Cardiac muscle cell (in vitro differentiated cells and primary cell): Measurements from ENCODE around the gene MEAF6. TPM values are rescaled to one million over a fixed set of nuclear protein-coding genes. Genes with fewer than 3 reads are reported as not detected.

ENCODE experiments used
- DNase-seq, 2 donors: peaks; one replicate each; pipeline versions ENCODE4 v3.0.0 to v3.0.0-alpha.2; 2010 to 2017; ENCODE audit warnings: low read depth in 1 of 2, low spot score in 1 of 2
- H3K27ac ChIP-seq: fragments of 200-600 bp; sonication (generic); 2 replicates; pipeline ENCODE4 v1.5.1; 2016
- H3K27me3 ChIP-seq: fragments of 200-600 bp; sonication (generic); 2 replicates; pipeline ENCODE4 v1.6.0; 2016; ENCODE audit warnings: control low read depth
- H3K36me3 ChIP-seq: fragments of 200-600 bp; sonication (generic); 2 replicates; pipeline ENCODE4 v1.5.1; 2016; ENCODE audit warnings: control low read depth
- H3K4me1 ChIP-seq: fragments of 200-600 bp; sonication (generic); 2 replicates; pipeline ENCODE4 v1.8.1; 2017; ENCODE audit warnings: low read depth, mild to moderate bottlenecking, mixed run types
- H3K4me3 ChIP-seq: fragments of 200-600 bp; sonication (generic); 2 replicates; pipeline ENCODE4 v1.5.1; 2016; ENCODE audit warnings: mild to moderate bottlenecking
- H3K9me3 ChIP-seq: fragments of 200-600 bp; sonication (generic); 2 replicates; pipeline ENCODE4 v1.5.1; 2017; ENCODE audit warnings: low read depth, mild to moderate bottlenecking, control low read depth
- polyA plus RNA-seq: library from polyadenylated mRNA; unstranded; fragments of >200 nt; fragmentation: Nextera tagmentation; extraction: Ambion mirVana; gene quantifications from 2 replicates; pipeline ENCODE4 v1.2.1, GENCODE V29; 2016
- total RNA-seq: library from RNA; depleted of rRNA; stranded (reverse); fragments of >200 nt; gene quantifications from 2 replicates; pipeline ENCODE4 v1.2.3, GENCODE V29; 2016
- TF ChIP-seq, protein P1 (sequence below): IDR thresholded peaks from 2 replicates; pipeline ENCODE4 v1.5.1; 2012; ENCODE audit warnings: low read depth, mild to moderate bottlenecking, low read length

The MEAF6 gene
- total and polyA plus RNA-seq, 2 experiments from 2014 or later, result 68.2 to 138 TPM

DNA sequence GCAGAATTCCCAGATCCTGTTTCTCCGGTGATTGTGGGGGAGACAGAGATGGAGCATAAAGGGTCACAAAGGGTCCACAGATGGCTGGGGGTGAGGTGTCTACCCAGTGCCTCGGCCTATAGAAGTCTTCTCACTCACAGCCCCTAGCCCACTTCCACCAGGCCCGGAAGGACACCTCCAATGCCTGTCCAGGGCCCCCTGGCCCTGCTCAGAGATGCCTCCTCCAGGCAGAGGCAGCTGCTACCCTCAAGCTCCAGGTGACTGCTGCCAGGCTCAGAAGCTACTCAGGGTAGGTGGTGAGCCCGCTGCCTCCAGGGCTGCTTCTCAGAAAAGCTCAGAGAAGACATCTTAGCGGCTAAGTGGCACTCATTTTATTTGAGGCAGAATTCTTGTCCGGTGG is 62.1 kb downstream of the MEAF6 start:
- Histone ChIP-seq H3K4me3 (no peak overlapping the region), H3K27me3 (peaks cover 25% of the 10 kb centered on the region), H3K36me3 (no peaks in the 10 kb centered on the region), H3K4me1 (no peaks in the 10 kb centered on the region), H3K9me3 (no peaks in the 10 kb centered on the region), H3K27ac (no peak overlapping the region)
- TF ChIP-seq, protein P1, sequence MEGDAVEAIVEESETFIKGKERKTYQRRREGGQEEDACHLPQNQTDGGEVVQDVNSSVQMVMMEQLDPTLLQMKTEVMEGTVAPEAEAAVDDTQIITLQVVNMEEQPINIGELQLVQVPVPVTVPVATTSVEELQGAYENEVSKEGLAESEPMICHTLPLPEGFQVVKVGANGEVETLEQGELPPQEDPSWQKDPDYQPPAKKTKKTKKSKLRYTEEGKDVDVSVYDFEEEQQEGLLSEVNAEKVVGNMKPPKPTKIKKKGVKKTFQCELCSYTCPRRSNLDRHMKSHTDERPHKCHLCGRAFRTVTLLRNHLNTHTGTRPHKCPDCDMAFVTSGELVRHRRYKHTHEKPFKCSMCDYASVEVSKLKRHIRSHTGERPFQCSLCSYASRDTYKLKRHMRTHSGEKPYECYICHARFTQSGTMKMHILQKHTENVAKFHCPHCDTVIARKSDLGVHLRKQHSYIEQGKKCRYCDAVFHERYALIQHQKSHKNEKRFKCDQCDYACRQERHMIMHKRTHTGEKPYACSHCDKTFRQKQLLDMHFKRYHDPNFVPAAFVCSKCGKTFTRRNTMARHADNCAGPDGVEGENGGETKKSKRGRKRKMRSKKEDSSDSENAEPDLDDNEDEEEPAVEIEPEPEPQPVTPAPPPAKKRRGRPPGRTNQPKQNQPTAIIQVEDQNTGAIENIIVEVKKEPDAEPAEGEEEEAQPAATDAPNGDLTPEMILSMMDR, result no peak
- DNase-seq, result no peak

DNA sequence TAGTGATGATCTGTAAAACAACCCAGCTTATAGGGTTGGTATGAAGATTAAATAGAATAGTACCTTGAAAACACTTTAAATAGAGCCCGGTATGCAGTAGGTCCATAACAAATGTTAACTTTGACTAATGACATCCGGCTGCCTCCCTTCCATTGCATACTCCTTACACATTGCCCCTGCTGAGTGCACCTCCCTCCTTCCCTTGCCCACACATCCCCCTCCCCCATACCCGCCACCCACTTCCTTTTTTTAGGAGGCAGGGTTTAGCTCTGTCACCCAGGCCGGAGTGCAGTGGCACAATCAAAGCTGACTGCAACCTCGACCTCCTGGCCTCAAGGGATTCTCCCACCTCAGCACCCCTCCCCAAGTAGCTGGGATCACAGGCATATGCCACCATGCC is 64.6 kb downstream of the MEAF6 start:
- DNase-seq, result no peak
- Histone ChIP-seq H3K4me3 (no peak overlapping the region), H3K36me3 (no peaks in the 10 kb centered on the region), H3K27me3 (peaks cover 39% of the 10 kb centered on the region), H3K4me1 (no peaks in the 10 kb centered on the region), H3K9me3 (no peaks in the 10 kb centered on the region), H3K27ac (no peak overlapping the region)
- TF ChIP-seq, protein P1, result no peak

DNA sequence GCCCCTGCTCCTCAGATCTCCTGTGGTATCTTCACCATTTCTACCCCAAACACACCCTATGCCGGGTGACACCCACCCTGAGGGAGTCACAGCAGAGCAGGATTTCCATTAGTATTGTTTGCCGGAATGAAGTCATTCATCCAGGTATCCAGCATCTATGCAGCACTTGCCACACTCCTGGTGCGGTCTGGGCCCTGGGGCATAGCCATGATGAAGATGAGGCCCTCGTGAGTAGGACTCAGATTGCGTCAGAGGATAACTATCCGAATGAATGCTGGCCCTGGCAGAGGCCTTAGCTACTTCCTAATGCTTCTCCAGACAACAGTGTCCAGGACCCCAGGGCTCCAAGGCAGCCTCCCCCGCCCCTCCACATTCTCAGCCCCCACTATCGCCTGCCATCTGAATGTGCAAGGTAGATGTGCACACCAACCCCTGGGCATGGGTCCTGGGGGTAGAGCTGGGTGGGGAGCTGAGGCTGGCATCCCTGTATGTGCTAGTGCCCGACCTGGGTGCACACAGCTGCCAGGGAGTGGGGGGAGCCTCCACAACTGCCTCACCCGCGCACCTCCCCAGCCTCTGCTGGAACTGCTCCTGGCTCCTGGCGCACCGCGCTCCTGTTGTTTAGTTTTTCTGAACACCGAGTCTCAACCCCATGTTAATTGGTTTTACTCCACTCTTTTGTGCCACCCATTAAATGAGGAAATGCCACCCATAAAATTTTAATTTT is 65.7 kb downstream of the MEAF6 start:
- Histone ChIP-seq H3K27ac (no peak overlapping the region), H3K36me3 (no peaks in the 10 kb centered on the region), H3K4me1 (no peaks in the 10 kb centered on the region), H3K9me3 (no peaks in the 10 kb centered on the region), H3K4me3 (no peak overlapping the region), H3K27me3 (peaks cover 39% of the 10 kb centered on the region)
- DNase-seq, result no peak
- TF ChIP-seq, protein P1, result no peak

DNA sequence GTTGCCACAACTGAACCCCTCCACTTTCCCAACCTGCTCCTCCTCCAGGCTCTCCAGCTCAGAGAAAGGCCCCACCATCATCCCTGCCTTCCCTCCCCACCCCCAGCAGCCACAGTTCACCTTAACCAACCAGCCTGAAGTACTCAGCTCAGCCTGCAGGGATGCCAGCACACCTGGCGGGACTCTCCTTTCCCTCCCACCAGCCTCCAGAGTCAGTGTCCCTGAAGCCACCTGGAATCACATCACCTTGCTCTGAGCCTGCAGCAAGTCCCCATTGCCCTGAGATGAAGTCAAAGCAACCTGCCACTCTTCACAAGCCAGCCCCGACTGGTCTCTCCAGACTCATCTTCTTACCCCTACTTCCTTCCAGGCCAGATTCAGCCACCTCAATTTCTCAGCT is 66.4 kb downstream of the MEAF6 start:
- no peak overlapping the region for H3K4me3 ChIP-seq
- H3K36me3 ChIP-seq, result no peaks in the 10 kb centered on the region
- peaks cover 42% of the 10 kb centered on the region for H3K27me3 ChIP-seq
- H3K27ac ChIP-seq, result no peak overlapping the region
- no peak for DNase-seq
- TF ChIP-seq, protein P1, result no peak
- no peaks in the 10 kb centered on the region for H3K4me1 ChIP-seq
- no peaks in the 10 kb centered on the region for H3K9me3 ChIP-seq

DNA sequence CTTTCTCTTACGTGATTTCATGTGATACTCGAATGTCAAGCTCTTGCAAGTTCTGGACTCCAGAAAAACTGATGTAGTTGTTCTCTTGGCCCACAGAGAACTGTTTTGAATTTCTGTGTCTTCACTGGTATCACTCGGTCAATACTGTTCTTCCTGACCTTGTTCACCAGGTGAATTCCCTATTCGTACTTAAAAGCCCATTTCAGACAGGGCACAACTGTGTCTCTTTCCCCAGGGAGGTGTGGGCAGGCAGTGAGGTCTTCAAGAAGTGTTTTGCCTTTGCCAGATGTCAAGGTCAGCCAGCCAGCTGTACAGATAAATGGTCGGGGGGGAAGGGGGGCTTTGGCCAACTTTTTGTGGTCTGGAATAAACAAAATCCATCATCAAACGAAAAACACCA is 67.7 kb downstream of the MEAF6 start:
- TF ChIP-seq, protein P1, result no peak
- no peak overlapping the region for H3K27ac ChIP-seq
- H3K4me3 ChIP-seq, result no peak overlapping the region
- no peaks in the 10 kb centered on the region for H3K9me3 ChIP-seq
- DNase-seq, result no peak
- H3K4me1 ChIP-seq, result no peaks in the 10 kb centered on the region
- H3K27me3 ChIP-seq, result peaks cover 50% of the 10 kb centered on the region
- H3K36me3 ChIP-seq, result no peaks in the 10 kb centered on the region

DNA sequence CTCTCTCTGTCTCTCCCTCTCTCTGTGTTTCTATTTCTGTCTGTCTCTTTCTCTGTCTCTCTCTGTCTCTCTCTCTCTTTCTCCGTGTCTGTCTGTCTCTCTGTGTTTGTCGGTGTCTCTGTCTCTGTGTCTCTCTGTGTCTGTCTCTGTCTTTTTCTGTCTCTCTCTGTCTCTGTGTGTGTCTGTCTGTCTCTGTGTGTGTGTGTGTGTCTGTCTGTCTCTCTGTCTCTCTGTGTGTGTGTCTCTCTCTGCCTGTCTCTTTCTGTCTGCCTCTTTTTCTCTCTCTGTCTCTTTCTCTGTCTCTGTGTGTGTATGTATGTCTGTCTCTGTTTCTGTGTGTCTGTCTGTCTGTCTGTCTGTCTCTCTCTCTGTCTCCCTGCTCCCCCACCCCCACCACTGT is 71.9 kb downstream of the MEAF6 start:
- Histone ChIP-seq H3K9me3 (no peaks in the 10 kb centered on the region), H3K27me3 (peaks cover 30% of the 10 kb centered on the region), H3K4me3 (no peak overlapping the region), H3K36me3 (no peaks in the 10 kb centered on the region), H3K27ac (no peak overlapping the region), H3K4me1 (no peaks in the 10 kb centered on the region)
- DNase-seq, result no peak
- TF ChIP-seq, protein P1, result no peak
